ENCODE measurements around the gene GP1BB. TPM values are rescaled to one million over a fixed set of nuclear protein-coding genes. Genes with fewer than 3 reads are reported as not detected.
A peak's percentile ranks its signal among the peaks of the same experiment; 100 is the strongest.

GP1BB gene
- total RNA-seq, 1 donor: 1.8 TPM

GRCh38 chr22:19764299-19764593, 40.9 kb downstream of the GP1BB start:
- H2AFZ ChIP-seq (ENCODE audit: low read length): no peak overlapping the region
- peaks cover 52% of the 10 kb centered on the region for H3K27me3 ChIP-seq (ENCODE audit: insufficient read depth, low read length)
- H3K36me3 ChIP-seq (ENCODE audit: insufficient read depth, low read length): no peaks in the 10 kb centered on the region
- no peaks in the 10 kb centered on the region for H3K4me1 ChIP-seq (ENCODE audit: insufficient read depth, low read length)
- H4K20me1 ChIP-seq (ENCODE audit: insufficient read depth, low read length): no peaks in the 10 kb centered on the region
- no peak overlapping the region for H3K4me3 ChIP-seq (ENCODE audit: insufficient read depth, low read length)
- H3K79me2 ChIP-seq (ENCODE audit: insufficient read depth, low read length): no peaks in the 10 kb centered on the region
- no peaks in the 10 kb centered on the region for H3K9me3 ChIP-seq (ENCODE audit: low read depth, low read length)
- H3K27ac ChIP-seq (ENCODE audit: low read depth, low read length): no peak overlapping the region
- no peak for TF ChIP-seq CTCF (IDR thresholded peaks at IDR 0.05; ENCODE audit: extremely low read depth, low read depth, low read length)
- H3K4me2 ChIP-seq (ENCODE audit: insufficient read depth, low read length): no peak overlapping the region
- no peak for DNase-seq (ENCODE audit: insufficient read length, low spot score, missing footprints)

GRCh38 chr22:19764636-19765476, 41.5 kb downstream of the GP1BB start:
- no peak for TF ChIP-seq CTCF (IDR thresholded peaks at IDR 0.05; ENCODE audit: extremely low read depth, low read depth, low read length)
- no peak overlapping the region for H3K4me3 ChIP-seq (ENCODE audit: insufficient read depth, low read length)
- H4K20me1 ChIP-seq (ENCODE audit: insufficient read depth, low read length): no peaks in the 10 kb centered on the region
- no peaks in the 10 kb centered on the region for H3K36me3 ChIP-seq (ENCODE audit: insufficient read depth, low read length)
- H3K27me3 ChIP-seq (ENCODE audit: insufficient read depth, low read length): peaks cover 46% of the 10 kb centered on the region
- H3K4me1 ChIP-seq (ENCODE audit: insufficient read depth, low read length): no peaks in the 10 kb centered on the region
- no peak overlapping the region for H2AFZ ChIP-seq (ENCODE audit: low read length)
- H3K9me3 ChIP-seq (ENCODE audit: low read depth, low read length): no peaks in the 10 kb centered on the region
- no peak overlapping the region for H3K4me2 ChIP-seq (ENCODE audit: insufficient read depth, low read length)
- H3K27ac ChIP-seq (ENCODE audit: low read depth, low read length): no peak overlapping the region
- no peak for DNase-seq (ENCODE audit: insufficient read length, low spot score, missing footprints)
- no peaks in the 10 kb centered on the region for H3K79me2 ChIP-seq (ENCODE audit: insufficient read depth, low read length)

GRCh38 chr22:19765477-19766239, 42.3 kb downstream of the GP1BB start:
- Histone ChIP-seq H3K79me2 (ENCODE audit: insufficient read depth, low read length) (no peaks in the 10 kb centered on the region), H3K4me3 (ENCODE audit: insufficient read depth, low read length) (no peak overlapping the region), H3K9me3 (ENCODE audit: low read depth, low read length) (no peaks in the 10 kb centered on the region), H3K4me1 (ENCODE audit: insufficient read depth, low read length) (no peaks in the 10 kb centered on the region), H3K27me3 (ENCODE audit: insufficient read depth, low read length) (peaks cover 41% of the 10 kb centered on the region), H2AFZ (ENCODE audit: low read length) (no peak overlapping the region), H4K20me1 (ENCODE audit: insufficient read depth, low read length) (peaks cover 2% of the 10 kb centered on the region), H3K4me2 (ENCODE audit: insufficient read depth, low read length) (no peak overlapping the region), H3K36me3 (ENCODE audit: insufficient read depth, low read length) (no peaks in the 10 kb centered on the region), H3K27ac (ENCODE audit: low read depth, low read length) (no peak overlapping the region)
- no peak for DNase-seq (ENCODE audit: insufficient read length, low spot score, missing footprints)
- TF ChIP-seq CTCF (IDR thresholded peaks at IDR 0.05; ENCODE audit: extremely low read depth, low read depth, low read length): no peak

GRCh38 chr22:19766240-19766510, 42.8 kb downstream of the GP1BB start:
- no peaks in the 10 kb centered on the region for H3K79me2 ChIP-seq (ENCODE audit: insufficient read depth, low read length)
- peak; percentile 87 for DNase-seq (ENCODE audit: insufficient read length, low spot score, missing footprints)
- H2AFZ ChIP-seq (ENCODE audit: low read length): no peak overlapping the region
- H3K27ac ChIP-seq (ENCODE audit: low read depth, low read length): no peak overlapping the region
- no peak overlapping the region for H3K4me2 ChIP-seq (ENCODE audit: insufficient read depth, low read length)
- peaks cover 39% of the 10 kb centered on the region for H3K27me3 ChIP-seq (ENCODE audit: insufficient read depth, low read length)
- H3K4me1 ChIP-seq (ENCODE audit: insufficient read depth, low read length): no peaks in the 10 kb centered on the region
- H3K9me3 ChIP-seq (ENCODE audit: low read depth, low read length): no peaks in the 10 kb centered on the region
- H4K20me1 ChIP-seq (ENCODE audit: insufficient read depth, low read length): peaks cover 4% of the 10 kb centered on the region
- TF ChIP-seq CTCF (IDR thresholded peaks at IDR 0.05; ENCODE audit: extremely low read depth, low read depth, low read length): no peak
- H3K36me3 ChIP-seq (ENCODE audit: insufficient read depth, low read length): no peaks in the 10 kb centered on the region
- no peak overlapping the region for H3K4me3 ChIP-seq (ENCODE audit: insufficient read depth, low read length)
